Keratinocyte (primary cell): Measurements from ENCODE around the gene KLHDC7A. TPM values are rescaled to one million over a fixed set of nuclear protein-coding genes. Genes with fewer than 3 reads are reported as not detected.

Experiments
- DNase-seq: peaks from one replicate; pipeline ENCODE4 v3.0.0-alpha.2; 2011; ENCODE audit warnings: low read depth, missing footprints, low spot score
- FAIRE-seq: peaks from 2 replicates; lab custom pipeline; 2011; peaks lifted over from hg19 to GRCh38; lab: Jason Lieb, UNC
- H2AFZ ChIP-seq: 2 replicates; pipeline ENCODE4 v1.6.0; 2012; ENCODE audit warnings: low read length, control low read depth, inconsistent platforms; ENCODE audit not compliant: control insufficient read depth
- H3K27ac ChIP-seq: 2 replicates; pipeline ENCODE4 v1.5.1; 2011; ENCODE audit warnings: low read length; ENCODE audit not compliant: control insufficient read depth, insufficient read depth
- H3K27me3 ChIP-seq: 3 replicates; pipeline ENCODE4 v1.6.0; 2011; ENCODE audit warnings: low read length; ENCODE audit not compliant: control insufficient read depth, insufficient read depth; ENCODE audit errors: extremely low read depth
- H3K36me3 ChIP-seq, 2 experiments: 2 replicates in 1 of 2; 3 replicates in 1 of 2; pipeline ENCODE4 v1.5.1; 2011; ENCODE audit warnings: low read length in 2 of 2, mild to moderate bottlenecking in 1 of 2; ENCODE audit not compliant: control insufficient read depth in 2 of 2, insufficient read depth in 2 of 2; ENCODE audit errors: extremely low read depth in 1 of 2
- H3K4me1 ChIP-seq: 3 replicates; pipeline ENCODE4 v1.5.1; 2011; ENCODE audit warnings: low read length; ENCODE audit not compliant: control insufficient read depth, insufficient read depth; ENCODE audit errors: extremely low read depth
- H3K4me2 ChIP-seq: 3 replicates; pipeline ENCODE4 v1.6.0; 2011; ENCODE audit warnings: low read depth, low read length; ENCODE audit not compliant: control insufficient read depth, insufficient read depth; ENCODE audit errors: extremely low read depth
- H3K4me3 ChIP-seq, 3 experiments: fragments of 200-600 bp in 1 of 3; sonication (generic) in 1 of 3; 2 replicates in 2 of 3; 3 replicates in 1 of 3; pipeline ENCODE4 v1.5.1; 2011 to 2016; ENCODE audit warnings: low read length in 3 of 3, mild to moderate bottlenecking in 3 of 3, control low read depth in 2 of 3, inconsistent platforms in 1 of 3, low read depth in 1 of 3, mixed read lengths in 1 of 3, mixed run types in 1 of 3, moderate library complexity in 1 of 3; ENCODE audit not compliant: control insufficient read depth in 2 of 3, insufficient read depth in 2 of 3; ENCODE audit errors: extremely low read depth in 1 of 3
- H3K79me2 ChIP-seq: 2 replicates; pipeline ENCODE4 v1.6.0; 2012; ENCODE audit warnings: low read length; ENCODE audit not compliant: control insufficient read depth, insufficient read depth
- H3K9ac ChIP-seq: 3 replicates; pipeline ENCODE4 v1.6.0; 2011; ENCODE audit warnings: low read length; ENCODE audit not compliant: control insufficient read depth, insufficient read depth; ENCODE audit errors: extremely low read depth
- H3K9me1 ChIP-seq: 3 replicates; pipeline ENCODE4 v1.6.0; 2011; ENCODE audit warnings: low read length; ENCODE audit not compliant: control insufficient read depth, insufficient read depth; ENCODE audit errors: extremely low read depth
- H3K9me3 ChIP-seq: 2 replicates; pipeline ENCODE4 v1.5.1; 2012; ENCODE audit warnings: low read depth, low read length; ENCODE audit not compliant: control insufficient read depth
- H4K20me1 ChIP-seq: 3 replicates; pipeline ENCODE4 v1.6.0; 2011; ENCODE audit warnings: low read length; ENCODE audit not compliant: control insufficient read depth, insufficient read depth; ENCODE audit errors: extremely low read depth
- CTCF ChIP-seq, 3 experiments: IDR thresholded peaks in 1 of 3; conservative IDR thresholded peaks in 1 of 3; optimal IDR thresholded peaks in 1 of 3; 2 replicates in 2 of 3; 3 replicates in 1 of 3; pipeline versions ENCODE3 to v1.5.1; 2011; ENCODE audit warnings: low read length in 3 of 3, mild to moderate bottlenecking in 3 of 3, moderate library complexity in 2 of 3, control low read depth in 1 of 3, inconsistent platforms in 1 of 3; ENCODE audit not compliant: insufficient read depth in 2 of 3; ENCODE audit errors: extremely low read depth in 1 of 3
- EZH2 ChIP-seq: IDR thresholded peaks from one replicate; pipeline ENCODE4 v1.6.1; 2012; ENCODE audit warnings: inconsistent platforms, mild to moderate bottlenecking, low read length, moderate library complexity
- dilution Hi-C: fragments of 300-500 bp; cut with MboI; formaldehyde crosslinking; loops from one replicate; pipeline ENCODE4 v1.7.0; 2020; ENCODE audit warnings: low sequenced_read_pairs; ENCODE audit not compliant: extremely low pct_ligation_motif_present
- polyA plus RNA-seq, 5 experiments: library from polyadenylated mRNA; depleted of rRNA in 3 of 5; stranded (reverse) in 3 of 5; stranded (forward) in 1 of 5; unstranded in 1 of 5; fragments of >200 nt; gene quantifications; 1 replicate in 1 of 5; 2 replicates in 3 of 5; 3 replicates in 1 of 5; pipeline versions ENCODE4 v1.2.1 to v1.2.3, GENCODE V29; 2011 to 2012; ENCODE audit warnings: missing spikeins in 2 of 5, low read depth in 1 of 5, low replicate concordance in 1 of 5

Gene KLHDC7A
- polyA plus RNA-seq, 1 donor (not counting 4 experiments of a cell fraction or from before 2014, with no cell fraction given), result not detected

- Histone ChIP-seq H3K27ac (no peak overlapping the region), H3K79me2 (no peaks in the 10 kb centered on the region), H3K9me1 (no peaks in the 10 kb centered on the region), H3K27me3 (no peaks in the 10 kb centered on the region), H3K4me3 (no peak overlapping the region), H3K4me2 (no peak overlapping the region), H4K20me1 (no peaks in the 10 kb centered on the region), H2AFZ (no peak overlapping the region), H3K9me3 (no peaks in the 10 kb centered on the region), H3K36me3 (no peaks in the 10 kb centered on the region), H3K9ac (no peak overlapping the region), H3K4me1 (no peaks in the 10 kb centered on the region)
- dilution Hi-C loops, result no loop called here
- DNase-seq (no peak), FAIRE-seq (no peak)
- TF ChIP-seq CTCF (optimal IDR thresholded peaks at IDR 0.05 in 1 of 3, IDR thresholded peaks at IDR 0.05 in 1 of 3, conservative IDR thresholded peaks at IDR 0.05 in 1 of 3; ENCODE audit: extremely low read depth in 1 of 3, insufficient read depth in 2 of 3, low read length in 3 of 3), result no peak
- TF ChIP-seq EZH2, result no peak
These were observed 46.8 kb downstream of the KLHDC7A start for GRCh38 chr1:18527514-18527913.

- no peak overlapping the region for H2AFZ ChIP-seq
- H3K9me1 ChIP-seq, result no peaks in the 10 kb centered on the region
- H3K4me2 ChIP-seq, result no peak overlapping the region
- H3K27ac ChIP-seq, result no peak overlapping the region
- dilution Hi-C loops, result no loop called here
- no peak overlapping the region for H3K4me3 ChIP-seq
- no peaks in the 10 kb centered on the region for H3K27me3 ChIP-seq
- DNase-seq, result no peak
- H4K20me1 ChIP-seq, result no peaks in the 10 kb centered on the region
- H3K9ac ChIP-seq, result no peak overlapping the region
- no peak for FAIRE-seq
- H3K79me2 ChIP-seq, result no peaks in the 10 kb centered on the region
- TF ChIP-seq CTCF (optimal IDR thresholded peaks at IDR 0.05 in 1 of 3, IDR thresholded peaks at IDR 0.05 in 1 of 3, conservative IDR thresholded peaks at IDR 0.05 in 1 of 3; ENCODE audit: extremely low read depth in 1 of 3, insufficient read depth in 2 of 3, low read length in 3 of 3) (no peak), EZH2 (no peak)
- no peaks in the 10 kb centered on the region for H3K36me3 ChIP-seq
- no peaks in the 10 kb centered on the region for H3K9me3 ChIP-seq
- no peaks in the 10 kb centered on the region for H3K4me1 ChIP-seq
These were observed 47.2 kb downstream of the KLHDC7A start for GRCh38 chr1:18527921-18528320.
